ENCODE measurements around the gene ZC4H2.
"Not testable (repeated sequence)": the region's sequence is repeated elsewhere in the genome, so short reads cannot be mapped to it uniquely, and the experiment has no call there.

Gene ZC4H2

DNA sequence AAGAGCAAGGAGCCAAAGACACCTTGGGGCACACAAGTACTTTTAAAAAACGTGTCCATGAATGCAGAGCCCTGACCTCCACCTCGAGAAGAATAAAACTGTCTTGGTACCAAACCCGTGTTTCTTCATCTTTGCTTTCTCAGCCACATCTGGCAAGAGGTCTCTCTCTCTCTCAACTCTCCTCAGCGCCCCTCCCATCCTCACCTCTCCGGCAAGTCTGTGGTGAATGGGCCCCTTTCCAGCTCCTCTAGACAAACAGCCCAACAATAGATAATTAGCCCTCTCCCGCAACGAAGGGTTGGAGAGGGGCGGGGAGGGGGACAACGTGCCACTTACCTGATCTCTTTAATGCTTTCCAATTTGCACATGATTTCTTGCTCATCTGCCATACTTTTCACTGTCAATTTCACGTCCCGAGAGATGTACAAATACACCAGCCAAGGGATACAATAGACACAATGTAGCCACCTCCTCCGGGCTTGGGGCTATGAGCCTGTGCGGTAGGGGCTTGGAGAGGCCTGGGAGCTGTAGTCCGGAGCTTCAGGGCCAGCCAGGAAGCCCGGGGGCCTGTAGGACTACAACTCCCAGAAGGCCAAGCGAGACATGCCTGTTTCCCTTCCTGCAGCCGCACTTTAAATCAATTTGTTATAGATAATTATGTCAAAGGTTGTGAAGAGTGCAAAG lies at the start of gene ZC4H2:
TSS of gene ZC4H2 (minus strand) at position 462 of the 684 bp plus-strand sequence. CDS start at position 389, 73 bp downstream.
- no peak for TF ChIP-seq YY1 (IDR thresholded peaks at IDR 0.05; ENCODE audit: insufficient read depth, insufficient read length)
- TF ChIP-seq ZNF274 (IDR thresholded peaks at IDR 0.05; ENCODE audit: low read depth, low read length): no peak
- TF ChIP-seq SUZ12 (IDR thresholded peaks at IDR 0.05; ENCODE audit: extremely low read depth, insufficient read depth, insufficient read length): no peak
- Histone ChIP-seq H3K27me3 (ENCODE audit: insufficient read depth, insufficient read length) (no peaks in the 10 kb centered on the region), H3K9me3 (ENCODE audit: insufficient read depth, low read length) (peaks cover 14% of the 10 kb centered on the region), H3K36me3 (ENCODE audit: insufficient read depth, insufficient read length, low read length) (peaks cover 2% of the 10 kb centered on the region), H3K4me1 (ENCODE audit: insufficient read depth, insufficient read length) (no peaks in the 10 kb centered on the region), H3K9ac (ENCODE audit: insufficient read length, low read depth) (peak within 1 kb of the TSS; percentile 78), H3K4me3 (ENCODE audit: insufficient read length, low read depth) (peak within 1 kb of the TSS; percentile 77)
- DNase-seq (ENCODE audit: low read depth, low spot score): peak; percentile 76

DNA sequence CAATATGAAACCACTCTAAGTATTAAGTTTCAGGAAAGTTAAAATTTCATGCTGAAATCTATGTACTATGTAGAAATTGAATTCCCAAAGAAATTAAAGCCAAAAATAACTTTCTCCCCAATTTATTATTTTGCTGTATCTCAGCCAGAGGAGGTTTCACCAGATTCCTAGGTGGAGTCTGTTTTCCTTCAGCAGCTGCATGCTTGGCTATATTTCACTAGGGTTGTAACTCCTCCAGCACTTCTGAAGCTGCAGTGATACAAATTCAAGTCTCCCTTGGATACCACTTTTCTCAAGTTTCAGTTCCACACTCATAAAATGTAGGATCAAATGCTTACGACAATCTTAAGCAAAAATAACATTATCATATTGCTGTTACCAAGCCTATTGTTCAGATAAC lies 41.2 kb upstream of the ZC4H2 start:
- DNase-seq (ENCODE audit: low read depth, low spot score): no peak
- TF ChIP-seq YY1 (IDR thresholded peaks at IDR 0.05; ENCODE audit: insufficient read depth, insufficient read length) (no peak), ZNF274 (IDR thresholded peaks at IDR 0.05; ENCODE audit: low read depth, low read length) (no peak), SUZ12 (IDR thresholded peaks at IDR 0.05; ENCODE audit: extremely low read depth, insufficient read depth, insufficient read length) (no peak)
- H3K36me3 ChIP-seq (ENCODE audit: insufficient read depth, insufficient read length, low read length): no peaks in the 10 kb centered on the region
- H3K27me3 ChIP-seq (ENCODE audit: insufficient read depth, insufficient read length): no peaks in the 10 kb centered on the region
- H3K4me1 ChIP-seq (ENCODE audit: insufficient read depth, insufficient read length): peaks cover 5% of the 10 kb centered on the region
- H3K9ac ChIP-seq (ENCODE audit: insufficient read length, low read depth): no peak overlapping the region
- no peaks in the 10 kb centered on the region for H3K9me3 ChIP-seq (ENCODE audit: insufficient read depth, low read length)
- H3K4me3 ChIP-seq (ENCODE audit: insufficient read length, low read depth): no peak overlapping the region

DNA sequence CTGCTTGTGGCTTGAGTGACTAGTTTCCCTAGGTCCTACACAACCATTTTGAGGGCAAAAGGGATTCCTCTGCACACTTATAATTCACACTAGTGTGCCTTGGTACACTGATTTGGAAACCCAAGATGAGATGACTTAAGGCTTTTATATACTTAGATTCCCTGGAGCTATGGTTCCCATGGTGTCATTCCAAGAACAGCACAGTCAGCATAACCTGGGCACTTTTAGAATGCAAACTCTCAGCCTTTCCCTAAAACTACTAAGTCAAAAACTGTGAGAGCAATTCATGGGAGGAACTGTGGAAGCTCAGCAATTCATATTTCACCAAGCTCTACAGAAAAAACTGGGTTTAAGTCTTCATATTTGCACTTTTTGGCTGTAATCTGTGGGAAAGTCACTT lies 38.0 kb upstream of the ZC4H2 start:
- no peaks in the 10 kb centered on the region for H3K27me3 ChIP-seq (ENCODE audit: insufficient read depth, insufficient read length)
- no peak for TF ChIP-seq ZNF274 (IDR thresholded peaks at IDR 0.05; ENCODE audit: low read depth, low read length)
- DNase-seq (ENCODE audit: low read depth, low spot score): no peak
- no peaks in the 10 kb centered on the region for H3K36me3 ChIP-seq (ENCODE audit: insufficient read depth, insufficient read length, low read length)
- H3K4me3 ChIP-seq (ENCODE audit: insufficient read length, low read depth): no peak overlapping the region
- H3K9me3 ChIP-seq (ENCODE audit: insufficient read depth, low read length): no peaks in the 10 kb centered on the region
- H3K4me1 ChIP-seq (ENCODE audit: insufficient read depth, insufficient read length): peaks cover 5% of the 10 kb centered on the region
- no peak overlapping the region for H3K9ac ChIP-seq (ENCODE audit: insufficient read length, low read depth)

GRCh38 chrX:65009459-65009858 lies 33.2 kb upstream of the ZC4H2 start:
- H3K4me1 ChIP-seq (ENCODE audit: insufficient read depth, insufficient read length): no peaks in the 10 kb centered on the region
- H3K9ac ChIP-seq (ENCODE audit: insufficient read length, low read depth): no peak overlapping the region
- no peaks in the 10 kb centered on the region for H3K9me3 ChIP-seq (ENCODE audit: insufficient read depth, low read length)
- H3K4me3 ChIP-seq (ENCODE audit: insufficient read length, low read depth): no peak overlapping the region
- H3K36me3 ChIP-seq (ENCODE audit: insufficient read depth, insufficient read length, low read length): no peaks in the 10 kb centered on the region
- H3K27me3 ChIP-seq (ENCODE audit: insufficient read depth, insufficient read length): no peaks in the 10 kb centered on the region
- no peak for TF ChIP-seq ZNF274 (IDR thresholded peaks at IDR 0.05; ENCODE audit: low read depth, low read length)
- TF ChIP-seq YY1 (IDR thresholded peaks at IDR 0.05; ENCODE audit: insufficient read depth, insufficient read length): no peak
- no peak for TF ChIP-seq SUZ12 (IDR thresholded peaks at IDR 0.05; ENCODE audit: extremely low read depth, insufficient read depth, insufficient read length)
- DNase-seq (ENCODE audit: low read depth, low spot score): no peak

GRCh38 chrX:65002208-65002607 lies 26.0 kb upstream of the ZC4H2 start:
- H3K4me3 ChIP-seq (ENCODE audit: insufficient read length, low read depth); H3K9me3 ChIP-seq (ENCODE audit: insufficient read depth, low read length); H3K27me3 ChIP-seq (ENCODE audit: insufficient read depth, insufficient read length); H3K4me1 ChIP-seq (ENCODE audit: insufficient read depth, insufficient read length); DNase-seq (ENCODE audit: low read depth, low spot score); H3K9ac ChIP-seq (ENCODE audit: insufficient read length, low read depth); H3K36me3 ChIP-seq (ENCODE audit: insufficient read depth, insufficient read length, low read length): not testable (repeated sequence)

DNA sequence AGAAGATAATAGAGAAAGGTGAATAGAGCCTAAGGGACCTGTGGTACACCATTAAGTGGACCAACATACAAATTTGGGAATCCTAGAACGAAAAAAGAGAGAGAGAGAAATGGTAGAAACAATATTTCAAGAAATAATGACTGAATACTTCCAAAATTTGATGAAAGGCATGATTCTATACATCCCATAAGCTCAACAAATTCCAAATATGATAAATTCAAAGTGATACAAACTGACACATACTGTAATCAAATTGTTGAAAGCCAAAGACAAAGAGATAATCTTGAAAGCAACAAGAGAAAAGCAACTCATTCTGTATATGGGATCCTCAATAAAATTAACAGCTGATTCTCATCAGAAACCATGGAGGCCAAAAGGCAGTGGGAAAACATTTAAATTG lies 20.6 kb upstream of the ZC4H2 start:
- DNase-seq (ENCODE audit: low read depth, low spot score): no peak
- Histone ChIP-seq H3K4me3 (ENCODE audit: insufficient read length, low read depth) (no peak overlapping the region), H3K9ac (ENCODE audit: insufficient read length, low read depth) (no peak overlapping the region), H3K9me3 (ENCODE audit: insufficient read depth, low read length) (peaks cover 3% of the 10 kb centered on the region; the same call in 1 of the 2 replicates), H3K36me3 (ENCODE audit: insufficient read depth, insufficient read length, low read length) (no peaks in the 10 kb centered on the region), H3K27me3 (ENCODE audit: insufficient read depth, insufficient read length) (no peaks in the 10 kb centered on the region), H3K4me1 (ENCODE audit: insufficient read depth, insufficient read length) (no peaks in the 10 kb centered on the region)
- TF ChIP-seq YY1 (IDR thresholded peaks at IDR 0.05; ENCODE audit: insufficient read depth, insufficient read length): no peak

DNA sequence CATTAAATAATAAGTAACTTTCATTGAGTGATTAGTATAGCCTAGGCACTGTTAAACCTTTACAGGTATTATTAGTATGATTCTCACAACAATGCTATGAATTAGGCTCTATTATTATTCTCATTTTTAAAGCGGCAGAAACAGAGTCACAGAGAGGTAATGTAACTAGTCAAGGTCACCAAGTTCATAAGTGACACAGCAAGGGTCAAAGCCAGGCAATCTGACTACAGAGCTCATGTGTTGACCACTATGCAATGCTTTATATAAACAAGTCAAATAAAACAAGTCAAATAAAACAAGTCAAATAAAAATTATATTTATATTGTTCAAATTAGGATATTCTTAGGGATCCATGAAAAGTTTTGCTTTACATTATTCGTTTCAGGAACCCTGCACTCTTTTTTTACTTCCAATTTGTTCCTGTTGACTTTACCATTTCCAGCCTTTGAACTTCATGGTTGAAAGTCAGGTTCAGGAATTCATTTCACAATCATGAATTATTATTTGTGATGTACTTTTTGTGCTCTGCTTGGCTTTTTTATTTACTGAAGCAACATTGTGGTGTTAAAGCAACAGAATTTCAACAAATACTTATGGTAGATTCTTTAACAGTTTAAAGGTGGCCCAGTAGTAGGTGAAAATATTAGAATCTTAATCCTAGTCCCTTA lies 18.0 kb upstream of the ZC4H2 start:
- no peak for DNase-seq (ENCODE audit: low read depth, low spot score)
- Histone ChIP-seq H3K36me3 (ENCODE audit: insufficient read depth, insufficient read length, low read length) (no peaks in the 10 kb centered on the region), H3K4me3 (ENCODE audit: insufficient read length, low read depth) (no peak overlapping the region), H3K4me1 (ENCODE audit: insufficient read depth, insufficient read length) (no peaks in the 10 kb centered on the region), H3K9ac (ENCODE audit: insufficient read length, low read depth) (no peak overlapping the region), H3K27me3 (ENCODE audit: insufficient read depth, insufficient read length) (no peaks in the 10 kb centered on the region), H3K9me3 (ENCODE audit: insufficient read depth, low read length) (peaks cover 3% of the 10 kb centered on the region; the same call in 1 of the 2 replicates)
- TF ChIP-seq SUZ12 (IDR thresholded peaks at IDR 0.05; ENCODE audit: extremely low read depth, insufficient read depth, insufficient read length): no peak
- TF ChIP-seq ZNF274 (IDR thresholded peaks at IDR 0.05; ENCODE audit: low read depth, low read length): no peak
- no peak for TF ChIP-seq YY1 (IDR thresholded peaks at IDR 0.05; ENCODE audit: insufficient read depth, insufficient read length)

All from NT2/D1 (cell line).